Tibial nerve (tissue), 4 donors: Measurements from ENCODE around the gene SP3.

Source experiments
- EP300 ChIP-seq, 2 donors: sonication (generic); formaldehyde crosslinking; IDR thresholded peaks; one replicate each; pipeline ENCODE4 v1.6.1; 2017; ENCODE audit warnings: antibody characterized with exemption in 2 of 2, mild to moderate bottlenecking in 1 of 2
- POLR2A ChIP-seq, 2 donors: fragments of 450-650 bp; IDR thresholded peaks; one replicate each; pipeline ENCODE4 v1.6.1; 2017; ENCODE audit warnings: antibody characterized with exemption in 2 of 2, mild to moderate bottlenecking in 2 of 2, moderate library complexity in 2 of 2
- TF ChIP-seq, protein P1 (sequence below), 5 experiments: fragments of 200-600 bp in 3 of 5; fragments of 450-650 bp in 2 of 5; sonication (generic) in 3 of 5; IDR thresholded peaks; one replicate each; pipeline ENCODE4 v1.5.1; 2016 to 2019; ENCODE audit warnings: antibody characterized with exemption in 5 of 5, mild to moderate bottlenecking in 3 of 5, moderate library complexity in 2 of 5

- TF ChIP-seq, protein P1, sequence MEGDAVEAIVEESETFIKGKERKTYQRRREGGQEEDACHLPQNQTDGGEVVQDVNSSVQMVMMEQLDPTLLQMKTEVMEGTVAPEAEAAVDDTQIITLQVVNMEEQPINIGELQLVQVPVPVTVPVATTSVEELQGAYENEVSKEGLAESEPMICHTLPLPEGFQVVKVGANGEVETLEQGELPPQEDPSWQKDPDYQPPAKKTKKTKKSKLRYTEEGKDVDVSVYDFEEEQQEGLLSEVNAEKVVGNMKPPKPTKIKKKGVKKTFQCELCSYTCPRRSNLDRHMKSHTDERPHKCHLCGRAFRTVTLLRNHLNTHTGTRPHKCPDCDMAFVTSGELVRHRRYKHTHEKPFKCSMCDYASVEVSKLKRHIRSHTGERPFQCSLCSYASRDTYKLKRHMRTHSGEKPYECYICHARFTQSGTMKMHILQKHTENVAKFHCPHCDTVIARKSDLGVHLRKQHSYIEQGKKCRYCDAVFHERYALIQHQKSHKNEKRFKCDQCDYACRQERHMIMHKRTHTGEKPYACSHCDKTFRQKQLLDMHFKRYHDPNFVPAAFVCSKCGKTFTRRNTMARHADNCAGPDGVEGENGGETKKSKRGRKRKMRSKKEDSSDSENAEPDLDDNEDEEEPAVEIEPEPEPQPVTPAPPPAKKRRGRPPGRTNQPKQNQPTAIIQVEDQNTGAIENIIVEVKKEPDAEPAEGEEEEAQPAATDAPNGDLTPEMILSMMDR (IDR thresholded peaks at IDR 0.05) = no peak
- TF ChIP-seq POLR2A (IDR thresholded peaks at IDR 0.05) (no peak), EP300 (IDR thresholded peaks at IDR 0.05) (no peak)
Measured at GRCh38 chr2:173978447-173978846, 13.3 kb upstream of the SP3 start.
